GM21390 (cell line): ENCODE results near the gene PET100.
A peak's percentile ranks its signal among the peaks of the same experiment; 100 is the strongest.
"Not testable (repeated sequence)": the region's sequence is repeated elsewhere in the genome, so short reads cannot be mapped to it uniquely, and the experiment has no call there.

Experiments used
- ATAC-seq: cut with Tn5 transposase; IDR thresholded peaks from one replicate; pipeline ENCODE4 v1.9.1; 2021; ENCODE audit not compliant: unreplicated experiment

The PET100 gene

GRCh38 chr19:7632340-7633203 lies 3.0 kb downstream of the PET100 start:
- no peak for ATAC-seq

GRCh38 chr19:7633698-7634097 lies 4.1 kb downstream of the PET100 start, which contains the start of gene PCP2:
Gene PCP2, minus strand, starts transcription at chr19:7633719. Its CDS starts 262 bp downstream, at chr19:7633457.
- ATAC-seq = no peak

GRCh38 chr19:7635670-7636069 lies 6.1 kb downstream of the PET100 start:
- ATAC-seq = no peak

- no peak for ATAC-seq
Observed at GRCh38 chr19:7636317-7636690, 6.7 kb downstream of the PET100 start.

- peak; percentile 60 for ATAC-seq
Observed at GRCh38 chr19:7636691-7637373, 7.2 kb downstream of the PET100 start, which contains the start of gene STXBP2. Gene STXBP2, plus strand, starts transcription at chr19:7637110. Its CDS starts 40 bp downstream, at chr19:7637150.

GRCh38 chr19:7637374-7638256 lies 8.0 kb downstream of the PET100 start:
- peak; percentile 24 for ATAC-seq

GRCh38 chr19:7638802-7639465 lies 9.3 kb downstream of the PET100 start:
- no peak for ATAC-seq

- no peak for ATAC-seq
Observed at GRCh38 chr19:7639863-7640348, 10.3 kb downstream of the PET100 start.

- no peak for ATAC-seq
Observed at GRCh38 chr19:7640803-7641202, 11.2 kb downstream of the PET100 start.

- ATAC-seq = no peak
Observed at GRCh38 chr19:7641290-7642276, 12.0 kb downstream of the PET100 start.

GRCh38 chr19:7642295-7643030 lies 12.9 kb downstream of the PET100 start:
- no peak for ATAC-seq

- no peak for ATAC-seq
Observed at GRCh38 chr19:7643031-7643415, 13.4 kb downstream of the PET100 start.

GRCh38 chr19:7643629-7644549 lies 14.3 kb downstream of the PET100 start:
- not testable (repeated sequence) for ATAC-seq

- ATAC-seq = no peak
Observed at GRCh38 chr19:7644550-7644877, 14.9 kb downstream of the PET100 start.

GRCh38 chr19:7645163-7645562 lies 15.6 kb downstream of the PET100 start:
- ATAC-seq = no peak

- no peak for ATAC-seq
Observed at GRCh38 chr19:7645656-7646425, 16.2 kb downstream of the PET100 start.

GRCh38 chr19:7646426-7646700 lies 16.8 kb downstream of the PET100 start:
- no peak for ATAC-seq
